Glomerular visceral epithelial cell (primary cell): Measurements from ENCODE around the gene SLC6A13.

ENCODE experiments used
- DNase-seq: peaks from one replicate; pipeline ENCODE4 v3.0.0-alpha.2; 2016; ENCODE audit errors: extremely low spot score

SLC6A13 gene

DNA sequence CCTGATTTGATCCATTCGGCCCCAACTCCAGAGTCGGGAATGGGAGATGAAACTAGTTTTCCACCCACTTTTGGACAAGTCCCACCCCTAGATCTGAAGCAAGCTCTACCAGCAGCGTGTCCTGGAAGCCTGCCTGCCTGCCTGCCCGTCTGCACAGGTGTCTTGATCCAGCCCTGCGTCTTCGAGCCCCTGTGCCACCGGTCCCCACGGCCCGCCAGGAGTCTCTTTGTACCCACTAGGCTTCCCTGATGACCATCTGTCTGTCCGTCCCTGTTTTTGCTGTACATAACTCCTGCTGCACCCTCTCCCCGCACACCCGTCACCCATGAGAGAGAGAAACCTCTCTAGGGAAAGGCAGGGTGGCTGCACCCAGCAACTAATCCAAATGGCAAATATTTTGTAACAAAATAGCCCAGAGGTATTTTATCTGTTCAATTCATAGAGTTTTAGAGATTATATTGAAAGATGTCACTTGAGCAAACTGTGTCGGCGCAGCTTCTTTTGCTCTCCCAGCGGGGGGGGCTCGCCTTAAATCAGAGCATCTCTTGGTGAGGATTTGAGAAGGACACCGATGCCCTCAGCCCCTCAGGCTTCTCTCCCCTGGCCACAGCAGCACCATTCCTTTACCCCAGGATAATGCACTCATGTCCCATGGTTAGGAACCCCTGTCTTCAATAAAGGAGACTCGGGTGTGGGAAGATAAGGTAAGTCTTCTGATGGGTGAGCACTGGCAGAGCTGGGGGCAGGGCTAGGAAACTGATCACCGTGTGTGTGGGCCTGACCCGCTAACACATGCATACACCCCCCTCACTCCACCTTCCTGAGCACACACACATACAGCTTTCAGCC lies 84.4 kb downstream of the SLC6A13 start:
- DNase-seq = no peak

DNA sequence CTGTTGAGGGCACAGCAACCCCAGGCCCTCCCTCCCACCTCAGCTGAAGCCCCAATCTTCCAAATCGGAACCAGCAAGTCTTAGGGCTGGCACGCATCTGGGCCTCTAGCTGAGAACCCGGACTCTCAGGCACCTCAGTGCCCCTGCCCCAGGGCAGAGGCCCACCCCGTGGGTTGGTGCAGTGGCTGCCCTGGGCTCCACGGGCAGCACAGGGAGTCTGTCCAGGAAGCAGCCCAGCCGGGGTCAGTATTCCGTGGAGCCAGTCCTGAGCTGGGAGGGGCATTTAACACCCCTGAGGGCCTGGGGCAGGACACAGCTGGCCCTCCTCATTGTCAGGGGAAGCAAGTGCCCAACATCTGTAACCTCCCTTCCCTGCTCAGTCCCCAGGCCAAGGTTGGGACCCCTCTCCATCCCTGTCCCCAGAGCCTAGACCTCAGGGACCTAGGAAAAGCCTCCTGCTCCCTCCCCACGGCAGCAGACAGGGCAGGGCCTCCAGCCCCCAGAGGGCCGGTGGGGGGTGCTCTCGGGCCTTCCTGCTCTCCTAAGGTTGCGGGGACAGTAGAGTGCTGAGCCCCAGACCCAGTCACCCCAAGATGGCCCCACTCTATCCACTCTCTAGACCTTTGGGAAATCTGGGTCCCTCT lies 85.2 kb downstream of the SLC6A13 start:
- no peak for DNase-seq

DNA sequence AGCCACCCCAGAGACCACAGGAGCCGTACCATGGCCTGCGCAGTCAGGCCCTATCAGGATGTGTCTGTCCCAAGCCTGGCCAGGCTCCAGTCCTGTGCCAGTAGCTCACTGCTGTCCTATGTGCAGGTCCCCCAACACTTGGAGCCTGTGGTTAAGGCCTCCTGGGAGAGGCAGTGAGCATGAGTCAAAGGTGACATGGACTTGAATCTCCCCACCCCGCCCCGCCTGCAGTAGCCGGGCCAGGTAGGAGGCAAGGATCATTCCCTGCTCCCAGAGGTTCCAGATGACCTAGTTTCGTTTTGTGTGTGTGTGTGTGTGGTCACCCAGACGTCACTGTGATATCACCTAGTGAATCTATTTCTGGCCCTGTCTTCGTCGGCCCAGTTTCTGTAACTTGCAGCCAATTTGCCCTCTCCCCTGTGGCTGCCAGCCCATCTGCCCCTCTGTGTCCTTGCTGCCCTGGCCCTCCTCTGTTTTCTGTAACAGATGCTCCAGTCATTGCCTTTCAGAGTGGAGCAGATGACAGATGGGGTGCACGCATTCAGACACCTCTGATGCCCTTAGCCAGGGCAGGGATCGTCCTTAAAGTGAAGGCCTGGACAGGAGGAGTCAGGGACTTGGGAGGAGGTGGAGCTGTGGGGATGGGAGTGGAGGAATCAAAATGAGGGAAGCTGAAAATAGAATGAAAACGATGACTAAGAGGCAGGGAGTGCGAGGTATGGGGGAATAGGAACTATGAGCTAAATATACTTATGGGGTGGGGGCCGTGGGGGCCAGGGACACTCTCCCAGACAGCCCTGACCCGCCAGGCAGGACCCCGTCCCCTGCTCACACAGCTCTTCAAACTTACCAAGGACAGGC lies 86.1 kb downstream of the SLC6A13 start:
- peak; percentile 71 for DNase-seq

DNA sequence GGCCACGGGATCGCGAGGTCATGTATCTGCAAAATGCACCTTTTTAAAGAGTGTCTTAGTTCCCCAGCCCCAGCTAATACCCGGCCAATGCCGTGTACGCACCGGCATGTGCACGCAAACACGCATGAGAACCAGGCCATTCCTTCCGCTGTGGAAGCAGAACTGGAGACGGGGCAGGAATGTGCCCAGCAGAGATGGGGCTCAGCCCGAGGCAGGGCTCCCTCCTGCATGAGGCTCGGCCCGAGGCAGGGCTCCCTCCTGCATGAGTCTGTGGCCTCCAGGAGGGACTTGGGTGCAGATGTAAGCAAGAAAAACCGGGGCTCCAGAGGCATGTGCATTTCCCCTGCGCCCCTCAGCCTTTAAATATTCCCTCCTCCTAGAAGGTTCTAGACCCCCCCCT lies 86.9 kb downstream of the SLC6A13 start:
- DNase-seq = no peak

DNA sequence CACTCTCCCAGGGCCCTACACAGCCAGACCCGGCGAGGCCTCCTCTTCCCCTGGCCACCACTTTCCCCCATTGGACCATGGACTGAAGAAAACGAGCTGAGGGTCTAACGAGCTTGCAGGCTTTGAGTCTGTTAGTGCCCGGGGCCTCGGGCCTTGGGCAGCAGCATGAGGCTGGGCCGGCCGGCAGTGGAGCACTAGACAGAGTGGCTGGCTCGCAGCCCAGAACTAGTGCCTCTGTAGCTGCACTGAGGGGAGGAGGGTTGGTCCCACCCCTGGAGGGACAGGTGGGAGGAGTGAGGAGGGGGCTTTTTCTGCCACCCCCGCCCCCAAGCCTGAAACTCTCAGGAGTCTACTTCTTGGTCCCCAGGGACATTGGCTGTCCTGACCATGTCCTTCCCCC lies 87.4 kb downstream of the SLC6A13 start:
- DNase-seq = no peak

DNA sequence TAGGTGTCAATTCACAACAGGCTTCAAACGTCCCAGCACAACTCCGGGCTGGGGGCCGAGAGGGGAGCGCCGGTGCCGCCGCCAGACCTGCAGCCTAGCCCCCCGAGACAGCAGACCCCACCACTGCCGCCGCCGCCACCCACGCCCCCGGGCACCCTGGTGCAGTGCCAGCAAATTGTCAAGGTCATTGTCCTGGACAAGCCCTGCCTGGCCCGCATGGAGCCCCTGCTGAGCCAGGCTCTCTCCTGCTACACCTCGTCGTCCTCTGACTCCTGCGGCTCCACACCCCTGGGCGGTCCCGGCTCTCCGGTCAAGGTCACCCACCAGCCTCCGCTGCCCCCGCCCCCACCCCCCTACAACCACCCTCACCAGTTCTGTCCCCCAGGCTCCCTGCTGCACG lies 88.0 kb downstream of the SLC6A13 start:
- DNase-seq = no peak

DNA sequence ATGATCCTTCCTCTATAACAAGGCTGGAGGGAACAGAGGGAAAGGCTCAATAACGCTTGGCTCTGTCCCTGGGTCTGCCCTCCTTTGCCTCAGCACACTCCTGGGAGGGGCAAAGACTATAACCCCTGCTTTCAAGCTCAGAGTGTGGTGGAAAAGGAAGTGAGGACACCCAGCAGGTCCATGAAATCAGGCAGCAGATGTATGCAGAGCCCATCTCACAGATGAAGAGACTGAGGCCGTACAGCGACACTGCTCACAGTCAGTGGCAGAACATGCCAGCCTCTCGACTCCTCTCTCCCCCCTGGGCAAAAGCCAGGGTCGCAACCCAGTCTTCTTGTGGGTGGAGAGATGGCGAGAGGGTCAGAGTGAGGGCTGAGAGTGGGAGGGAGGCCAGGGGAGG lies 88.5 kb downstream of the SLC6A13 start:
- DNase-seq = no peak

DNA sequence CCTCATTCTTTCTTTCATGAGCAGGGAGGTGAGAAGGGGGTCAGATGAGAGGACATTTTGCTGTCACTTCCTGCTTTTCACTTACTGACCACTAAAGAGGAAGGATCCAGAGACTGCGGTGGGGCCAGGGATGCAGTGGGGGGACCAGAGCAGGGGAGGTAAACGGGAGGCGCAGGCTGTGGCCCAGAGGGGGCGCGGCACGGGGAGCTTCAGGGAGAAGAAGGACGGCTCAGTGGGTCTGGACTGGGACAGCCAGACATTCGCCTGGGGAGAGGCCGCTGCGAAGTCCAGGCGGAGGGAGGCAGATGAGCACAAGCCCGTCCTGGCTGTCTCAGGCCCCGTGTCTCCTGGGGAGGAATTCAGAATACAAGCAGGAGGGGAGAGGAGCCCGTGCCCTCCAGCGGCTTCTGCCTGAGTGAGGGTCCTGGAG lies 89.9 kb downstream of the SLC6A13 start:
- no peak for DNase-seq

DNA sequence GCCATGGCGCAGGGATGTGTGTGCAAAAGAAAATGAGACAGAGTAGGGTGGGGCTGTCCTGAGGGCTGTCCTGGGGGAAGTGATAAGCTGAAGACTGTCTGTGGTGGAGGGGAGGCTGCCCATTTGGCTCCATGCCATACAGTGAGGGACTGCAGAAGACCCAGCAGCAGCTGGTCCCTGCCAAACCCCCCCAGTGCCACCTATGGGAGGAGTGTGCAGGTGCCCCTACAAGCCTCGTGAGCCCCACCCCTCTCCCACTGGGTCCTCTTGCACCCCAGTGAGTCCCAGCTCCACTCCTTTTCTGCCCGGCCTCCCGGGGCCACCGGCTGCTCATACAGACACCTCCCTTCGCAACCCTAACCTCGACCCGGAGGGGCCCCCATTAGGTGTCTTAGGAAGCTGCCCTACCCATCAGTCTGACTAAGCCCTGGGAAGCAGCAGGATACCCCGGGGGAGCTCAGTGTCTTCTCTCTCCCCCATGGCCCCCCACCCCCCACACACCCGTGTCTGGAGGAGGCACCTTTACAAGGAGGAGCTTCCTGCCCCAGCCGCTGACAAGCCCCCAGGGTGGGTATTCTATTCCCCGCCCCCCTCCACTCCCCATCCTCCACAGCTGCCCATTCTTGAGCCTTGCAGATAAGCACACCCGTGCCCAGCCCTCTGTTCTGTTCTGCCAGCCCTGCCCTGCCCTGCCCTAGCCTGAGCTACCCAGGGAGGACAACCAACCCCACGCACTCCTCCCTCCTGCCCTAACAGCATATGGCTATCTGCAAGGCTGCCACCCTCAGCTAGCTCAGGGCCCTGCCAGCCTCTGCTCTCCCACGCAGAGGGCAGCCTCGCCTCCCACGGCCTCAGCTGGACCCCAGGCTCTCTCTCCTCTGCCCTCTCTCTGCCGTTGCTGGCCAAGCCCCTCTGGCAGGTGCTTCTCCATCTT lies 90.6 kb downstream of the SLC6A13 start:
- DNase-seq = no peak

DNA sequence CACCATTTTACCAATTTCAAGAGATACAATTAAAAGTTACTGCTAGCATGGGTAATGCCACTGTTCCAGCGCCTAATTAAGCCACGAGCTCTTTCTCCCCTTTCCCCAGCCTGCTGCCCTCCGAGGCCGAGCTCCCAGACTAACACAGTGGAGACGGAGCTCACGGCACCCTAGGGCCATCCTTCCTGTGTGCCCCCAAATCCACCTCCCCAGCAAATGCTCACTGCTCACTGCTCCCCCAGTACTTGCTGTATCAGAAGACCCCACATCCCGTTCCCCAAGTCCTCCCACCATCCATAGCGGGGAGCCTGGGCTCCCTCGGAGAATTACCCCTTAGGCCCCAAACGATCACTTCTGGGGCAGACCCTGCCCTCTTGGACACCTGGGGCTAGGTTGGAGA lies 91.4 kb downstream of the SLC6A13 start:
- DNase-seq = no peak
